HL-60 (cell line): Measurements from ENCODE around the gene GPC5.

Experiments used
- POLR2AphosphoS5 ChIP-seq: IDR thresholded peaks from 2 replicates; pipeline ENCODE4 v1.6.1; 2012; ENCODE audit warnings: low read depth
- TF ChIP-seq, protein P1 (sequence below): IDR thresholded peaks from one replicate; pipeline ENCODE4 v1.5.1; 2011; ENCODE audit warnings: low read length, control low read depth, inconsistent platforms; ENCODE audit not compliant: insufficient read depth
- TF ChIP-seq, protein P2 (sequence below): IDR thresholded peaks from 2 replicates; pipeline ENCODE4 v1.6.1; 2012; ENCODE audit warnings: low read depth; ENCODE audit not compliant: insufficient replicate concordance

DNA sequence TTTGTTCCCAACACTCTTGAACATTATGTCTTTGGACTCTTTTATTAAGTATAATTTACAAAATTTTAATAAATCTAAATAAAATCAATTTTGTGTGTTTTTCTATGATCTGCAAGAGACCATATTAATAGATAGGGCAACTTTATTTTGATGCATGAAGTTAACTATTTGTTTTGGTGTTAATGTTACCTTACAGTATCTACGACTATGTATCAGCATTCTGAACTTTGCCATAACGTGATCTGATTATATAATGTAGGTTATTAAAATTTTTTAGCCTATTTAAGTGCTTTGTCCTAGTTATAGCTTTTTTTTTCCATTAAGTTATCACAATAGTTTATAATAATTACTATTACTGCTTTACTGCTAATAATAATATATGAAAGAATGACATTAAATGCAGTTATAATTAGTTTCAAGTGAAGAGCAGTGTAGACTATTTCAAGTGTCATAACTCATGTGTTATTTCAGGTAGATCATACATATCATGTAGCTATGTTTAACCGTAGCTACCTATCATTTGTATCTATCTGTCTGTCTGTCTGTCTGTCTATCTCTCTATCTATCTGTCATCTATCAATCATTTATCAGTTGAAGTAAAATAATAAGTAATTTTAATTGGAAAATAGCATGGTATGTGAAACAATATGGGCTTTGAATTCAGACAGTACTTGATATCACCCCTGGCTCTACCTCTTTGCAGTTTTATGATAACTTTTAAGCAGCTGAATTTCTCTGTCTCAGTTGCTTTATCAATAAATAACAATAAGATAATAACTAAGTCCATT lies 229.7 kb downstream of the GPC5 start:
- TF ChIP-seq, protein P1, sequence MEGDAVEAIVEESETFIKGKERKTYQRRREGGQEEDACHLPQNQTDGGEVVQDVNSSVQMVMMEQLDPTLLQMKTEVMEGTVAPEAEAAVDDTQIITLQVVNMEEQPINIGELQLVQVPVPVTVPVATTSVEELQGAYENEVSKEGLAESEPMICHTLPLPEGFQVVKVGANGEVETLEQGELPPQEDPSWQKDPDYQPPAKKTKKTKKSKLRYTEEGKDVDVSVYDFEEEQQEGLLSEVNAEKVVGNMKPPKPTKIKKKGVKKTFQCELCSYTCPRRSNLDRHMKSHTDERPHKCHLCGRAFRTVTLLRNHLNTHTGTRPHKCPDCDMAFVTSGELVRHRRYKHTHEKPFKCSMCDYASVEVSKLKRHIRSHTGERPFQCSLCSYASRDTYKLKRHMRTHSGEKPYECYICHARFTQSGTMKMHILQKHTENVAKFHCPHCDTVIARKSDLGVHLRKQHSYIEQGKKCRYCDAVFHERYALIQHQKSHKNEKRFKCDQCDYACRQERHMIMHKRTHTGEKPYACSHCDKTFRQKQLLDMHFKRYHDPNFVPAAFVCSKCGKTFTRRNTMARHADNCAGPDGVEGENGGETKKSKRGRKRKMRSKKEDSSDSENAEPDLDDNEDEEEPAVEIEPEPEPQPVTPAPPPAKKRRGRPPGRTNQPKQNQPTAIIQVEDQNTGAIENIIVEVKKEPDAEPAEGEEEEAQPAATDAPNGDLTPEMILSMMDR: no peak
- TF ChIP-seq POLR2AphosphoS5: no peak
- TF ChIP-seq, protein P2, sequence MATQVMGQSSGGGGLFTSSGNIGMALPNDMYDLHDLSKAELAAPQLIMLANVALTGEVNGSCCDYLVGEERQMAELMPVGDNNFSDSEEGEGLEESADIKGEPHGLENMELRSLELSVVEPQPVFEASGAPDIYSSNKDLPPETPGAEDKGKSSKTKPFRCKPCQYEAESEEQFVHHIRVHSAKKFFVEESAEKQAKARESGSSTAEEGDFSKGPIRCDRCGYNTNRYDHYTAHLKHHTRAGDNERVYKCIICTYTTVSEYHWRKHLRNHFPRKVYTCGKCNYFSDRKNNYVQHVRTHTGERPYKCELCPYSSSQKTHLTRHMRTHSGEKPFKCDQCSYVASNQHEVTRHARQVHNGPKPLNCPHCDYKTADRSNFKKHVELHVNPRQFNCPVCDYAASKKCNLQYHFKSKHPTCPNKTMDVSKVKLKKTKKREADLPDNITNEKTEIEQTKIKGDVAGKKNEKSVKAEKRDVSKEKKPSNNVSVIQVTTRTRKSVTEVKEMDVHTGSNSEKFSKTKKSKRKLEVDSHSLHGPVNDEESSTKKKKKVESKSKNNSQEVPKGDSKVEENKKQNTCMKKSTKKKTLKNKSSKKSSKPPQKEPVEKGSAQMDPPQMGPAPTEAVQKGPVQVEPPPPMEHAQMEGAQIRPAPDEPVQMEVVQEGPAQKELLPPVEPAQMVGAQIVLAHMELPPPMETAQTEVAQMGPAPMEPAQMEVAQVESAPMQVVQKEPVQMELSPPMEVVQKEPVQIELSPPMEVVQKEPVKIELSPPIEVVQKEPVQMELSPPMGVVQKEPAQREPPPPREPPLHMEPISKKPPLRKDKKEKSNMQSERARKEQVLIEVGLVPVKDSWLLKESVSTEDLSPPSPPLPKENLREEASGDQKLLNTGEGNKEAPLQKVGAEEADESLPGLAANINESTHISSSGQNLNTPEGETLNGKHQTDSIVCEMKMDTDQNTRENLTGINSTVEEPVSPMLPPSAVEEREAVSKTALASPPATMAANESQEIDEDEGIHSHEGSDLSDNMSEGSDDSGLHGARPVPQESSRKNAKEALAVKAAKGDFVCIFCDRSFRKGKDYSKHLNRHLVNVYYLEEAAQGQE: no peak
